Thoracic aorta (tissue), 2 donors: ENCODE results near the gene PAX5. TPM values are rescaled to one million over a fixed set of nuclear protein-coding genes. Genes with fewer than 3 reads are reported as not detected.
A peak's percentile ranks its signal among the peaks of the same experiment; 100 is the strongest.

Experiments used
- ATAC-seq: fragments of 150-250 bp; one replicate; pipeline ENCODE4 v1.8.0; 2017; ENCODE audit warnings: low read depth; ENCODE audit not compliant: insufficient number of reproducible peaks, low FRiP score
- DNase-seq: peaks from one replicate; pipeline ENCODE4 v3.0.0-alpha.2; 2020; ENCODE audit warnings: low spot score
- H3K27ac ChIP-seq, 2 donors: fragments of 200-600 bp; sonication (generic); 1 replicate in 1 of 2; 2 replicates in 1 of 2; pipeline ENCODE4 v1.5.1; 2016; ENCODE audit warnings: mild to moderate bottlenecking in 2 of 2, moderate library complexity in 2 of 2
- H3K27me3 ChIP-seq: fragments of 200-600 bp; sonication (generic); replicated peaks from 2 replicates; pipeline ENCODE4 v1.6.0; 2016; ENCODE audit warnings: mild to moderate bottlenecking; ENCODE audit not compliant: insufficient read depth
- H3K36me3 ChIP-seq: fragments of 200-600 bp; sonication (generic); one replicate; pipeline ENCODE4 v1.5.1; 2016
- H3K4me1 ChIP-seq, 2 donors: fragments of 200-600 bp; sonication (generic); 1 replicate in 1 of 2; 2 replicates in 1 of 2; pipeline versions ENCODE4 v1.5.1 to v1.6.0; 2016; ENCODE audit warnings: low read depth in 2 of 2, mild to moderate bottlenecking in 1 of 2; ENCODE audit not compliant: control insufficient read depth in 1 of 2
- H3K4me3 ChIP-seq: fragments of 200-600 bp; sonication (generic); 2 replicates; pipeline ENCODE4 v1.5.1; 2016; ENCODE audit warnings: mild to moderate bottlenecking
- H3K9me3 ChIP-seq: fragments of 200-600 bp; sonication (generic); 2 replicates; pipeline ENCODE4 v1.5.1; 2016
- CTCF ChIP-seq: fragments of 200-600 bp; sonication (generic); IDR thresholded peaks from one replicate; pipeline ENCODE4 v1.5.1; 2019; ENCODE audit warnings: antibody characterized with exemption
- total RNA-seq, 2 donors: library from RNA; depleted of rRNA; stranded (reverse); fragments of >200 nt; gene quantifications; one replicate each; pipeline versions ENCODE4 v1.1.0 to v1.2.3, GENCODE V29; 2016

PAX5 gene
- total RNA-seq, 2 donors from 2014 or later = 0.21 TPM; not detected in 1

GRCh38 chr9:37035648-37036370 lies 1.7 kb upstream of the PAX5 start:
- Histone ChIP-seq H3K4me3 (peak overlapping the region; percentile 75), H3K9me3 (no peaks in the 10 kb centered on the region), H3K27me3 (peaks cover 51% of the 10 kb centered on the region), H3K4me1 (peaks cover 22 to 44% of the 10 kb centered on the region in 2 donors), H3K36me3 (no peaks in the 10 kb centered on the region), H3K27ac (no peak overlapping the region)
- DNase-seq (no peak), ATAC-seq (no peak)
- TF ChIP-seq CTCF = no peak

- no peak for TF ChIP-seq CTCF
- Histone ChIP-seq H3K4me3 (peak overlapping the region; percentile 63), H3K27me3 (peaks cover 56% of the 10 kb centered on the region), H3K27ac (no peak overlapping the region), H3K9me3 (no peaks in the 10 kb centered on the region), H3K36me3 (no peaks in the 10 kb centered on the region), H3K4me1 (peaks cover 22 to 44% of the 10 kb centered on the region in 2 donors)
- ATAC-seq = no peak
- DNase-seq = no peak
Observed at GRCh38 chr9:37034938-37035647, 1.0 kb upstream of the PAX5 start.

GRCh38 chr9:37034305-37034937 lies 353 bp upstream of the PAX5 start:
- no peak for ATAC-seq
- H3K4me1 ChIP-seq = peaks cover 22 to 44% of the 10 kb centered on the region in 2 donors
- TF ChIP-seq CTCF = no peak
- H3K27ac ChIP-seq = no peak overlapping the region
- H3K27me3 ChIP-seq = peaks cover 58% of the 10 kb centered on the region
- no peaks in the 10 kb centered on the region for H3K36me3 ChIP-seq
- no peak for DNase-seq
- H3K4me3 ChIP-seq = peak overlapping the region; percentile 63
- no peaks in the 10 kb centered on the region for H3K9me3 ChIP-seq

- Histone ChIP-seq H3K4me1 (peaks cover 22 to 44% of the 10 kb centered on the region in 2 donors), H3K27me3 (peaks cover 56% of the 10 kb centered on the region)
Observed at GRCh38 chr9:37033141-37033540, 927 bp downstream of the PAX5 start.

More at GRCh38 chr9:37033141-37033540, 927 bp downstream of the PAX5 start:
- no peak for DNase-seq
- TF ChIP-seq CTCF = no peak
- no peaks in the 10 kb centered on the region for H3K9me3 ChIP-seq
- peak overlapping the region in 1 of 2 donors; percentile 36 for H3K27ac ChIP-seq
- no peaks in the 10 kb centered on the region for H3K36me3 ChIP-seq
- ATAC-seq = no peak
- H3K4me3 ChIP-seq = no peak overlapping the region
